GM19035 (cell line): ENCODE data around the gene HACD4.
A peak's percentile ranks its signal among the peaks of the same experiment; 100 is the strongest.

Source experiments
- ATAC-seq: cut with Tn5 transposase; IDR thresholded peaks from one replicate; pipeline ENCODE4 v1.9.1; 2021; ENCODE audit not compliant: unreplicated experiment

The HACD4 gene

GRCh38 chr9:21031091-21031807 lies at the start of gene HACD4:
Gene HACD4 (minus strand): TSS chr9:21031640. CDS start chr9:21031590, 50 bp downstream.
- ATAC-seq = peak; percentile 81

- no peak for ATAC-seq
These were observed 49.4 kb upstream of the HACD4 start for GRCh38 chr9:21080793-21081192.

- ATAC-seq = no peak
These were observed 47.3 kb upstream of the HACD4 start for GRCh38 chr9:21078702-21079101.

- ATAC-seq = no peak
These were observed 46.3 kb upstream of the HACD4 start, which contains the start of gene IFNB1 for GRCh38 chr9:21077781-21078180. Gene IFNB1 (minus strand): TSS chr9:21077942. CDS start chr9:21077869, 73 bp downstream.

- no peak for ATAC-seq
These were observed 44.0 kb upstream of the HACD4 start for GRCh38 chr9:21075484-21075883.

- ATAC-seq = no peak
These were observed 39.5 kb upstream of the HACD4 start for GRCh38 chr9:21070906-21071305.

GRCh38 chr9:21070171-21070571 lies 38.7 kb upstream of the HACD4 start:
- no peak for ATAC-seq

GRCh38 chr9:21060919-21061561 lies 29.6 kb upstream of the HACD4 start:
- no peak for ATAC-seq

GRCh38 chr9:21056931-21057330 lies 25.5 kb upstream of the HACD4 start:
- ATAC-seq = no peak

GRCh38 chr9:21053851-21054250 lies 22.4 kb upstream of the HACD4 start:
- ATAC-seq = no peak

GRCh38 chr9:21047281-21047691 lies 15.8 kb upstream of the HACD4 start:
- no peak for ATAC-seq

GRCh38 chr9:21043841-21044240 lies 12.4 kb upstream of the HACD4 start:
- no peak for ATAC-seq

GRCh38 chr9:21042466-21042865 lies 11.0 kb upstream of the HACD4 start:
- ATAC-seq = no peak

GRCh38 chr9:21039302-21039701 lies 7.9 kb upstream of the HACD4 start:
- no peak for ATAC-seq

- no peak for ATAC-seq
These were observed 5.8 kb upstream of the HACD4 start for GRCh38 chr9:21037278-21037677.

- ATAC-seq = no peak
These were observed 356 bp upstream of the HACD4 start for GRCh38 chr9:21031808-21032183.

- peak; percentile 72 for ATAC-seq
These were observed 928 bp downstream of the HACD4 start for GRCh38 chr9:21030389-21031035.

- no peak for ATAC-seq
These were observed 1.8 kb downstream of the HACD4 start for GRCh38 chr9:21029661-21030060.

- no peak for ATAC-seq
These were observed 3.0 kb downstream of the HACD4 start for GRCh38 chr9:21028466-21028865.

- no peak for ATAC-seq
These were observed 4.1 kb downstream of the HACD4 start for GRCh38 chr9:21027295-21027694.

- ATAC-seq = no peak
These were observed 7.6 kb downstream of the HACD4 start for GRCh38 chr9:21023861-21024260.

GRCh38 chr9:21018177-21018576 lies 13.3 kb downstream of the HACD4 start:
- ATAC-seq = no peak
